Neuronal stem cell (in vitro differentiated cells): ENCODE data around the gene DUT.

Experiments used
- DNase-seq: peaks from one replicate; pipeline ENCODE4 v3.0.0-alpha.2; 2013; ENCODE audit warnings: low spot score
- H2AFZ ChIP-seq: one replicate; pipeline ENCODE4 v1.6.1; 2013; ENCODE audit warnings: mild to moderate bottlenecking, low read length, inconsistent platforms
- H2AK5ac ChIP-seq: 2 replicates; pipeline ENCODE4 v1.6.1; 2013; ENCODE audit warnings: low read depth, mild to moderate bottlenecking, inconsistent platforms, low read length, moderate library complexity, mixed read lengths
- H2BK120ac ChIP-seq: 2 replicates; pipeline ENCODE4 v1.6.1; 2013; ENCODE audit warnings: low read depth, mild to moderate bottlenecking, inconsistent platforms, low read length, moderate library complexity, mixed read lengths
- H2BK12ac ChIP-seq: one replicate; pipeline ENCODE4 v1.6.1; 2013; ENCODE audit warnings: low read length, inconsistent platforms
- H2BK15ac ChIP-seq: 2 replicates; pipeline ENCODE4 v1.6.1; 2013; ENCODE audit warnings: mild to moderate bottlenecking, low read length, inconsistent platforms, mixed read lengths
- H2BK5ac ChIP-seq: one replicate; pipeline ENCODE4 v1.6.1; 2013; ENCODE audit warnings: inconsistent platforms, mild to moderate bottlenecking, low read length, moderate library complexity
- H3K14ac ChIP-seq: one replicate; pipeline ENCODE4 v1.6.1; 2013; ENCODE audit warnings: low read length, inconsistent platforms
- H3K18ac ChIP-seq: 2 replicates; pipeline ENCODE4 v1.6.1; 2013; ENCODE audit warnings: low read length, inconsistent platforms
- H3K23ac ChIP-seq: 2 replicates; pipeline ENCODE4 v1.6.1; 2013; ENCODE audit warnings: low read depth, mild to moderate bottlenecking, mixed read lengths, low read length, inconsistent platforms; ENCODE audit not compliant: poor library complexity
- H3K27ac ChIP-seq: replicated peaks from 3 replicates; pipeline ENCODE4 v1.5.1; 2013; ENCODE audit warnings: low read length, inconsistent platforms
- H3K27me3 ChIP-seq, 3 experiments: 2 replicates each; pipeline ENCODE4 v1.6.1; 2013; ENCODE audit warnings: low read length in 3 of 3, mild to moderate bottlenecking in 2 of 3, inconsistent platforms in 1 of 3, low read depth in 1 of 3, mixed read lengths in 1 of 3, moderate library complexity in 1 of 3; ENCODE audit not compliant: control insufficient read depth in 3 of 3, insufficient read depth in 3 of 3
- H3K36me3 ChIP-seq, 2 donors: replicated peaks in 1 of 2; 2 replicates each; pipeline ENCODE4 v1.6.1; 2013; ENCODE audit warnings: low read length in 2 of 2; ENCODE audit not compliant: control insufficient read depth in 2 of 2, insufficient read depth in 2 of 2
- H3K4ac ChIP-seq: 2 replicates; pipeline ENCODE4 v1.6.1; 2013; ENCODE audit warnings: inconsistent platforms, mild to moderate bottlenecking, low read length, moderate library complexity
- H3K4me1 ChIP-seq, 2 donors: 1 replicate in 1 of 2; 2 replicates in 1 of 2; pipeline ENCODE4 v1.6.1; 2013; ENCODE audit warnings: low read length in 2 of 2, low read depth in 1 of 2; ENCODE audit not compliant: control insufficient read depth in 2 of 2, insufficient read depth in 1 of 2
- H3K4me2 ChIP-seq: one replicate; pipeline ENCODE4 v1.6.1; 2013; ENCODE audit warnings: mild to moderate bottlenecking, low read length, inconsistent platforms; ENCODE audit not compliant: insufficient read depth, poor library complexity, severe bottlenecking
- H3K4me3 ChIP-seq, 2 donors: 2 replicates each; pipeline ENCODE4 v1.5.1; 2013; ENCODE audit warnings: low read length in 2 of 2, mild to moderate bottlenecking in 2 of 2, inconsistent platforms in 1 of 2, moderate library complexity in 1 of 2
- H3K79me1 ChIP-seq: one replicate; pipeline ENCODE4 v1.6.1; 2013; ENCODE audit warnings: low read depth, mild to moderate bottlenecking, inconsistent platforms, low read length, moderate library complexity
- H3K9ac ChIP-seq: one replicate; pipeline ENCODE4 v1.6.1; 2013; ENCODE audit warnings: mild to moderate bottlenecking, low read depth, low read length, inconsistent platforms; ENCODE audit not compliant: poor library complexity
- H3K9me3 ChIP-seq, 2 donors: replicated peaks in 1 of 2; 2 replicates each; pipeline versions ENCODE3 to v1.6.1; 2013; ENCODE audit warnings: low read length in 2 of 2, mild to moderate bottlenecking in 2 of 2, inconsistent platforms in 1 of 2, low read depth in 1 of 2, mixed read lengths in 1 of 2, moderate library complexity in 1 of 2; ENCODE audit not compliant: control insufficient read depth in 2 of 2, insufficient read depth in 1 of 2
- H4K8ac ChIP-seq: one replicate; pipeline ENCODE4 v1.6.1; 2013; ENCODE audit warnings: low read depth, mild to moderate bottlenecking, inconsistent platforms, low read length, moderate library complexity
- H4K91ac ChIP-seq: one replicate; pipeline ENCODE4 v1.6.1; 2013; ENCODE audit warnings: low read length, low read depth, mild to moderate bottlenecking, inconsistent platforms; ENCODE audit not compliant: poor library complexity
- WGBS, 2 donors: extraction: QIAGEN DNeasy Blood & Tissue Kit; methylation state at CpG; one replicate each; pipeline ENCODE4 v1.1.7; 2013; ENCODE audit warnings: missing lambda C conversion rate in 2 of 2, mixed read lengths in 1 of 2; ENCODE audit not compliant: insufficient read length in 2 of 2, insufficient replicate concordance in 1 of 2; ENCODE audit errors: extremely low coverage in 2 of 2; 5-methylcytosine and 5-hydroxymethylcytosine counted together

DUT gene

GRCh38 chr15:48345516-48345915, 14.3 kb downstream of the DUT start:
- H2AFZ ChIP-seq: no peak overlapping the region
- H3K4me2 ChIP-seq: no peak overlapping the region
- H2BK120ac ChIP-seq: no peak overlapping the region
- no peak overlapping the region for H4K91ac ChIP-seq
- H3K27ac ChIP-seq: no peak overlapping the region
- H3K14ac ChIP-seq: no peak overlapping the region
- no peak overlapping the region for H3K18ac ChIP-seq
- no peaks in the 10 kb centered on the region for H3K4me1 ChIP-seq
- H3K79me1 ChIP-seq: no peaks in the 10 kb centered on the region
- H2BK12ac ChIP-seq: no peak overlapping the region
- H4K8ac ChIP-seq: no peak overlapping the region
- no peak overlapping the region for H2BK15ac ChIP-seq
- no peak overlapping the region for H2AK5ac ChIP-seq
- no peak for DNase-seq
- no peak overlapping the region for H3K23ac ChIP-seq
- no peak overlapping the region for H3K9ac ChIP-seq
- H3K36me3 ChIP-seq: peaks cover 2 to 35% of the 10 kb centered on the region in 2 donors
- H3K4ac ChIP-seq: no peak overlapping the region
- H3K27me3 ChIP-seq: no peaks in the 10 kb centered on the region
- no peak overlapping the region for H3K4me3 ChIP-seq
- H3K9me3 ChIP-seq: no peaks in the 10 kb centered on the region
- H2BK5ac ChIP-seq: no peak overlapping the region

- peak; percentile 59 for DNase-seq
Observed at GRCh38 chr15:48352474-48353072, 21.3 kb downstream of the DUT start.

DNA sequence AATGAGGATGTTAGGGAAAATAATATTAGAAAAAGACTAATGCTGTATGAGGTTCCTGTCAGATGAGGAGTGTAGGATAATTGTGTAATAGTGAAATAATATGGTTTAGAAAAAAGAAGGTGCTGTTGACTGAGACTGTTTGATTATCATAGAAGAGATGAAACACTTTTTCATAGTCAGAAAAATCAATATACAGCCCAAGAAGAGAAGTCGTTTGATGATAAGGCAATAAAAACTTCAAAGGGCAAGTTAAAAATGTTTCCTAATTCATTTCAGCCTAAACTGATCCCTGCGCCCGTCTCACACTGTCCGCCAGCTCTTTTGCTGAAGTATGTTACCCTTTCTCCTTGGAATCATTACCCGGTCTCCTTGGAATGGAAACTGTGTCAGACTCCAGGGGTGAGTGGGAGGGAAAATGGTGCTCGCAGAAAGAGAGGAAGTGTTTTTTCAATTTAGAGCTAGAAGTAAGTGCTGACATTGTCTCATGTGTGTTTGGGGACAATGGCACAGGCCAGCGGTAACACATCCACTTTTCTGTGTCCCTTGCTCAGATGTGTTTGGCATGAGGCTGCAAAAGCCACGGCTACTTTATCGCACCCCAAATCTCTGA, 23.6 kb downstream of the DUT start:
- Histone ChIP-seq H3K4me1 (peaks cover 2 to 8% of the 10 kb centered on the region in 2 donors), H3K79me1 (no peaks in the 10 kb centered on the region), H2BK12ac (no peak overlapping the region), H2AK5ac (no peak overlapping the region), H3K9ac (no peak overlapping the region), H2BK15ac (no peak overlapping the region), H3K18ac (no peak overlapping the region), H2BK5ac (no peak overlapping the region), H2AFZ (peak overlapping the region; percentile 0), H3K14ac (no peak overlapping the region), H3K23ac (no peak overlapping the region), H3K4me3 (no peak overlapping the region), H4K8ac (no peak overlapping the region), H2BK120ac (no peak overlapping the region), H3K27ac (no peak overlapping the region), H3K4ac (no peak overlapping the region), H3K27me3 (no peaks in the 10 kb centered on the region), H3K9me3 (no peaks in the 10 kb centered on the region), H3K36me3 (no peaks in the 10 kb centered on the region), H3K4me2 (no peak overlapping the region), H4K91ac (no peak overlapping the region)
- WGBS, 2 donors: no CpG with 5 or more reads among the region's 9 CpGs
- no peak for DNase-seq

More at GRCh38 chr15:48352474-48353072, 21.3 kb downstream of the DUT start:
- Histone ChIP-seq H3K18ac (no peak overlapping the region), H3K9ac (no peak overlapping the region), H3K27me3 (no peaks in the 10 kb centered on the region), H4K8ac (no peak overlapping the region), H2BK5ac (no peak overlapping the region), H3K79me1 (no peaks in the 10 kb centered on the region), H2AK5ac (no peak overlapping the region), H3K9me3 (no peaks in the 10 kb centered on the region), H3K23ac (no peak overlapping the region), H2BK15ac (no peak overlapping the region), H2BK120ac (no peak overlapping the region), H3K4me3 (no peak overlapping the region), H3K4me1 (peaks cover 0 to 2% of the 10 kb centered on the region in 2 donors), H3K27ac (no peak overlapping the region), H2AFZ (no peak overlapping the region), H3K14ac (no peak overlapping the region), H3K4me2 (no peak overlapping the region), H3K4ac (no peak overlapping the region), H2BK12ac (no peak overlapping the region), H4K91ac (no peak overlapping the region), H3K36me3 (no peaks in the 10 kb centered on the region)
- no CpG with 5 or more reads among the region's 6 CpGs for WGBS, 2 donors

DNA sequence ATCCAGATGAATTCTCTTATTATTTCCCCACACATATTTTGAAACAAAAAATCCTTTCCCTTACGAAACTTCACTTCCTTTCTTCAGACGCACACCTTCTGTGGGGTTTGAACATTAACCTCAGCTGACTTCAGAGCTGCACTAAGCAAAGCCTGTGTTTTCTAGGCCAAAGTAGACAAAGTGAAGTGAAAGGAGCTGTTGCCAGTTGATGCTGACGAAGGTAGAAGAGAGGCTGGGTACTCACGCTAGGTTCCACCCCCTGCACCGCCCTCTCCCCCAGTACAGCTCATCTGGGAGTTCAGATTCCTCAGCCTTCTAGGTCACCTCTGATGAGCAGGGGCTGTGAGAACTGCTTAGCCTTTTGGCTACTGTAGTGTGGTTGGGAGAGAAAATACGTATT, 24.1 kb downstream of the DUT start:
- WGBS, 2 donors: 100% methylated on average over 1 to 2 of the region's 6 CpGs
- no peak for DNase-seq

More for the DNA sequence above, 24.1 kb downstream of the DUT start:
- Histone ChIP-seq H2BK15ac (no peak overlapping the region), H3K4me3 (no peak overlapping the region), H3K79me1 (no peaks in the 10 kb centered on the region), H3K14ac (no peak overlapping the region), H3K27ac (no peak overlapping the region), H2BK12ac (no peak overlapping the region), H3K27me3 (no peaks in the 10 kb centered on the region), H2BK5ac (no peak overlapping the region), H3K23ac (no peak overlapping the region), H4K91ac (no peak overlapping the region), H3K9ac (no peak overlapping the region), H2AFZ (peak overlapping the region; percentile 0), H2AK5ac (no peak overlapping the region), H3K4me2 (no peak overlapping the region), H3K36me3 (no peaks in the 10 kb centered on the region), H3K4me1 (peaks cover 2 to 8% of the 10 kb centered on the region in 2 donors), H3K4ac (no peak overlapping the region), H4K8ac (no peak overlapping the region), H3K9me3 (no peaks in the 10 kb centered on the region), H2BK120ac (no peak overlapping the region), H3K18ac (no peak overlapping the region)
